Measurements from ENCODE around the gene SALL3.

GRCh38 chr18:78939105-78939504, 40.5 kb upstream of the SALL3 start:
- TF ChIP-seq EP300 (IDR thresholded peaks at IDR 0.05) (no peak), POLR2A (IDR thresholded peaks at IDR 0.05) (no peak), CTCF (IDR thresholded peaks at IDR 0.05) (no peak), POLR2AphosphoS5 (IDR thresholded peaks at IDR 0.05) (no peak)
